ENCODE data around the gene RPL37A.
A peak's percentile ranks its signal among the peaks of the same experiment; 100 is the strongest.

The RPL37A gene

DNA sequence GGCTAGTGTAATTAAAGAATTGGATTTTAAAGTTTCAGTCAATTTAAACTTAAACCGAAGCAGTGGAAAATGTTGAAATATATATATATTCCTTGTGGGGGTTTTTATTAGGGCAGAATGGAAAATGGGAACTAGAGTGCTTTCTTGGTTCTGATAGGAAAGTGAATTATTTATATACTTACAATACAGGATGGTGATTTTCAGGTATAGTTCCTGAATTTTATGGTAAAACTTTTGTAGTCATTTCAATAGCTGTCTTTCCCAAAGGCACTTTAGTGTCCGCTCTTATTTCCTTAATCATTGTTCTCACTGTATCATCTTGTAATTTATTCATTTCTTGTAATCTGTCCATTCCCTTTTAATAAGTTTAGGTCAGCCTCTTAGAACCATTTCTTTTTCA is 1.9 kb downstream of the RPL37A start:
- peak overlapping the region; percentile 93 for H3K27ac ChIP-seq (replicated peaks)
- DNase-seq (ENCODE audit: low read depth in 1 of 2, low spot score in 1 of 2), result no peak
- H3K4me3 ChIP-seq (replicated peaks; ENCODE audit: insufficient read depth, low read length), result peak overlapping the region; percentile 59
- TF ChIP-seq GABPA (IDR thresholded peaks at IDR 0.05; ENCODE audit: low read depth) (no peak), SPI1 (IDR thresholded peaks at IDR 0.05; ENCODE audit: borderline replicate concordance, low read depth) (no peak), POLR2AphosphoS5 (IDR thresholded peaks at IDR 0.05; ENCODE audit: low read depth) (no peak), CTCF (IDR thresholded peaks at IDR 0.05; ENCODE audit: insufficient read depth, low read length) (no peak), REST (IDR thresholded peaks at IDR 0.05; ENCODE audit: insufficient replicate concordance, low read depth) (no peak)
- no peaks in the 10 kb centered on the region for H3K27me3 ChIP-seq (ENCODE audit: insufficient read depth, poor library complexity, severe bottlenecking)

DNA sequence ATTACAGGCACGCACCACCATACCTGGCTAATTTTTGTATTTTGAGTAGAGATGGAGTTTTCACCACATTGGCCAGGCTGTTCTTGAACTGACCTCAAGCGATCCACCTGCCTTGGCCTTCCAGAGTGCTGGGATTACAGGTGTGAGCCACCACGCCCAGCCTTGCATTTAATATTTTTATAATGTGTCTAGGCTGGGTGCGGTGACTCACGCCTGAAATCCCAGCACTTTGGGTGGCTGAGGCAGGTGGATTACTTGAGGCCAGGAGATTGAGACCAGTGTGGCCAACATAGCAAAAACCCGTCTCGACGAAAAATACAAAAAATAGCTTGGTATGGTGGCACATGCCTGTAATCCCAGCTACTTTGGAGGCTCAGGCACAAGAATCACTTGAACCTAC is 3.2 kb downstream of the RPL37A start:
- TF ChIP-seq SPI1 (IDR thresholded peaks at IDR 0.05; ENCODE audit: borderline replicate concordance, low read depth), result no peak
- no peak for TF ChIP-seq REST (IDR thresholded peaks at IDR 0.05; ENCODE audit: insufficient replicate concordance, low read depth)
- no peak; the same call in 1 of the 2 replicates for TF ChIP-seq POLR2AphosphoS5 (IDR thresholded peaks at IDR 0.05; ENCODE audit: low read depth)
- no peak for DNase-seq (ENCODE audit: low read depth in 1 of 2, low spot score in 1 of 2)
- Histone ChIP-seq H3K27ac (replicated peaks) (no peak overlapping the region), H3K4me3 (replicated peaks; ENCODE audit: insufficient read depth, low read length) (no peak overlapping the region), H3K27me3 (ENCODE audit: insufficient read depth, poor library complexity, severe bottlenecking) (no peaks in the 10 kb centered on the region)

GRCh38 chr2:216502381-216503158 is 3.9 kb downstream of the RPL37A start:
- no peak for DNase-seq (ENCODE audit: low read depth in 1 of 2, low spot score in 1 of 2)
- no peak overlapping the region for H3K27ac ChIP-seq (replicated peaks)
- H3K27me3 ChIP-seq (ENCODE audit: insufficient read depth, poor library complexity, severe bottlenecking), result no peaks in the 10 kb centered on the region
- H3K4me3 ChIP-seq (replicated peaks; ENCODE audit: insufficient read depth, low read length), result no peak overlapping the region
- TF ChIP-seq CTCF (IDR thresholded peaks at IDR 0.05; ENCODE audit: insufficient read depth, low read length) (no peak), SPI1 (IDR thresholded peaks at IDR 0.05; ENCODE audit: borderline replicate concordance, low read depth) (no peak), GABPA (IDR thresholded peaks at IDR 0.05; ENCODE audit: low read depth) (no peak), REST (IDR thresholded peaks at IDR 0.05; ENCODE audit: insufficient replicate concordance, low read depth) (no peak), POLR2AphosphoS5 (IDR thresholded peaks at IDR 0.05; ENCODE audit: low read depth) (no peak; the same call in none of the 2 replicates)
